ENCODE measurements around the gene PUS3. TPM values are rescaled to one million over a fixed set of nuclear protein-coding genes. Genes with fewer than 3 reads are reported as not detected.
"Not testable (repeated sequence)": the region's sequence is repeated elsewhere in the genome, so short reads cannot be mapped to it uniquely, and the experiment has no call there.

PUS3 gene
- total RNA-seq, 1 donor, result 5.1 TPM

DNA sequence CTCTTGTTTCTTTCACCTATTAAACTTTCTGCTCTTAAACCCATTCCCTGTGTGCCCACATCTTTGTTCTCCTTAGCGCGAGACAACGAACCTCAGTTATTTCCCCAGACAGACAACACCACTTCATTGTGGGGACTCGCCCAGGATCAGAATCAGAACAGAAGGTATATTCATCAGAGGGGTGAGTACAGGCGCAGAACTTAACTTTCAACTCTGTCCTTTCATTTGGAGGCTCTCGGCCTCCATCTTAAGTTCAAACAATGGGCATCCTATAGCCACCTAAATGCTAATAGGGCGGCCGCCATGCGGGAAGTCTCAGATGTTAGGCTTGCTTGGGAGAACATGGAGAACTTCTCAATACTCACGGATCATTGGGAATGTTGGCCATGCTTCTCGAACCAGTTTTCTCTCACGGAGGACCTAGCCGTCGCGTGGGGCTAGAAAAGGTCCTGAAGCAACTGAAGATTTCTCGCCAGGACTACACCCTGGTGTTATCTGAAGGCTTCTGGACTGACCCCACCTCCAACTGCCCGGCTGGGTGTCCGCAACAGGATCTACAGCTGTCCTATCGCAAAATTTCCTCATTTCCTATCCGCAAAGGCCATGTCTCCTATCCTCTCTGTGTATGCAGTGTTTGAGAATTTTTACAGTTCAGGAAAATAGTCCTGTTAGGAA is 29.0 kb downstream of the PUS3 start:
- DNase-seq (ENCODE audit: low read depth in 2 of 3, low spot score in 2 of 3), result no peak

DNA sequence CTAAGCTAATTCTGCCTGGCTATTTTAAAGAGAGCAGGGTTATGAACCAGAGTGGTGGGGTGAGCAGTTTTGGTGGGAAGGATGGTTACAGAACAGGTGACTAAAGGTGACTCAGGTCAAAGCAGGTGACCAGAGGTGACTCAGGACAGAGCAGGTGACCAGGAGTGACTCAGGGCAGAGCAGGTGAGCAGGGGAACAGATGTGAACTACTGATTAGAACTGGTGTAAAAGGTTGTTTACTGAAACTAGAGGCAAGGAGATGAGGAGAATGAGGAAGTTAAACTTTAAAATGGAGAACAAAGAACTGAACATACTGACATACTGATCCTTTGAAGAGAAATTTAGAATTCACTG is 30.9 kb downstream of the PUS3 start:
- DNase-seq (ENCODE audit: low read depth in 2 of 3, low spot score in 2 of 3), result peak in 1 of 3 donors; percentile 3

DNA sequence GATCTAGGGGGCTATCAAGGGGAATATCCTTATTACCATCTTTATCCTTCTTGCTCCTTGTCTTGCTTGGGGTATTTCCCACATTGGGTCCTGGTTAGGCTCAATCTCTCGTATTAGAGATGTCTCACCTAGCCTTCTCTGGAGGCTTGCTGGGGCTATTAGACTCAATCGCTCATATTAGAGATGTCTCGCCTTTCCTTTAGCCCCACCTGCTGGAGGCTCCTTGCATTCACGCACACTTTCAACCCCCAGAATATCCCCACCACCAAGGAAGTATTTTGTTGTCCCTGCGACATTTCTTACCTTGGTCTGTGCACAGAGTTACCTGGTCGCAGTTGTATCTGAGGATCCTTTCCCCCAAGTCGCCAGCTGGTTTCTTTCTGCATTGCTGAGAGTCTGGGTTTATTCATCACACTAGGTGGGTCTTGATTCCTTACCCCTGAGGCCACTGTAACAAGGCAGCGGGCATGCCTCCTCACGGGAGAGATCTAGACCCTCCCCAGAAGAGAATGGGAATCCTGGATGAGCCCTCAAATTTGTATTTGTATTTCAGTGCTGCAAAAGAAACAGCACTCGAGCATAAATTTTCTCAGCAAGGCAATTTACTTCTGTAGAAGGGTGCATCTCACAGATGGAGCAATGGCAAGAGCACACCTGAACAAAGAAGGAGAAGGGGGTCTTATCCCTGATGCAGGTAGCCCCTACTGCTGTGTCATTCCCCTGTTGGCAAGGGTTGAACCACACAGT is 31.4 kb downstream of the PUS3 start:
- DNase-seq (ENCODE audit: low read depth in 2 of 3, low spot score in 2 of 3), result peak in 2 of 3 donors; percentile 3 to 14

DNA sequence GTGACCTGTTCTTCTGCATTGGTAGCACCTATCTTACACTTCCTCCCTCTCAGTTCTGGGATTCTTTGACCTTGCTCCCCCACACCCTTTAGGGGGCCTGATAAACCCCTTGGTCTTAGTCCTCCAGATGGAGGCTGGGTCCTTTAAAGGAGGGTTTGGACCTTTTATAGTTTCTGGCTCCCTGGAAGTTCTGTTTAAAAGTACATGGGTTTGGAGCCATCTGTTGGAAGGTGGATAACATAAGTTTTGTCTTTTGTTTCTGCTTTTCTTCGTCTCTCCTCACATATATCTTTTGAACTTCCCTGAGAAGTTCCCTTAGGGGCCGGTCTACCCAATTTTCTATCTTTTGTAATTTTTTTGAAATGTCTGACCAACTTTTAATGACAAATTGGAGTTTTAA is 33.5 kb downstream of the PUS3 start:
- no peak for DNase-seq (ENCODE audit: low read depth in 2 of 3, low spot score in 2 of 3)

DNA sequence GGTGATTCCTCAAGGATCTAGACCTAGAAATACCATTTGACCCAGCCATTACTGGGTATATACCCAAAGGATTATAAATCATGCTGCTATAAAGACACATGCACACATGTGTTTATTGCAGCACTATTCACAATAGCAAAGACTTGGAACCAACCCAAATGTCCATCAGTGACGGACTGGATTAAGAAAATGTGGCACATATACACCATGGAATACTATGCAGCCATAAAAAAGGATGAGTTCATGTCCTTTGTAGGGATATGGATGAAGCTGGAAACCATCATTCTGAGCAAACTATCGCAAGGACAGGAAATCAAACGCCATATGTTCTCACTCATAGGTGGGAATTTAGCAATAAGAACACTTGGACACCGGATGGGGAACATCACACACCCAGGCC is 37.7 kb downstream of the PUS3 start:
- DNase-seq (ENCODE audit: low read depth in 2 of 3, low spot score in 2 of 3), result not testable (repeated sequence)

DNA sequence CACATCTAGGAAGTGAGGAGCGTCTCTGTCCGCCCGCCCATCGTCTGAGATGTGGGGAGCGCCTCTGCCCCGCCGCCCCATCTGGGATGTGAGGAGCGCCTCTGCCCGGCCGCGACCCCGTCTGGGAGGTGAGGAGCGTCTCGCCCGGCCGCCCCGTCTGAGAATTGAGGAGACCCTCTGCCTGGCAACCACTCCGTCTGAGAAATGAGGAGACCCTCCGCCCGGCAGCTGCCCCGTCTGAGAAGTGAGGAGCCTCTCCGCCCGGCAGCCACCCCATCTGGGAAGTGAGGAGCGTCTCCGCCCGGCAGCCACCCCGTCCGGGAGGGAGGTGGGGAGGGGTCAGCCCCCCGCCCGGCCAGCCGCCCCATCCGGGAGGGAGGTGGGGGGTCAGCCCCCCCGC is 40.2 kb downstream of the PUS3 start:
- not testable (repeated sequence) for DNase-seq (ENCODE audit: low read depth in 2 of 3, low spot score in 2 of 3)

DNA sequence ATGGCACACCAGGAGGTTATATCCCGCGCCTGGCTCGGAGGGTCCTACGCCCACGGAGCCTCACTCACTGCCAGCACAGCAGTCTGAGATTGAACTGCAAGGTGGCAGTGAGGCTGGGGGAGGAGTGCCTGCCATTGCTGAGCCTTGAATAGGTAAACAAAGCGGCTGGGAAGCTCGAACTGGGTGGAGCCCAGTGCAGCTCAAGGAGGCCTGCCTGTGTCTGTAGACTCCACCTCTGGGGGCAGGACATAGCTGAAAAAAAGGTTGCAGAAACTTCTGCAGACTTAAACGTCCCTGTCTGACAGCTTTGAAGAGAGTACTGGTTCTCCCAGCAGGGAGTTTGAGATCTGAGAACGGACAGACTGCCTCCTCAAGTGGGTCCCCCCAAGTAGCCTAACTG is 45.3 kb downstream of the PUS3 start:
- DNase-seq (ENCODE audit: low read depth in 2 of 3, low spot score in 2 of 3), result not testable (repeated sequence)

DNA sequence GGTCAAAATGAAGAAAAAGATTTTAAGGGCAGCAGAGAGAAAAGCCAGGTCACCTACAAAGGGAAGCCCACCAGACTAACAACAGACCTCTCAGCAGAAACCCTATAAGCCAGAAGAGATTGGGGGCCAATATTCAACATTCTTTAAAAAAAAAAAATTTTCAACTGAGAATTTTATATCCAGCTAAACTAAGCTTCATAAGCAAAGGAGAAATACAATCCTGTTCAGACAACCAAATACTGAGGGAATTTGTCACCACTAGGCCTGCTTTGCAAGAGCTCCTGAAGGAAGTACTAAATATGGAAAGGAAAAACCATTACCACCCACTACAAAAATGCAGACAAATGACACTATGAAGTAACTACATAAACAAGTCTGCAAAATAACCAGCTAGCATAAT is 56.8 kb downstream of the PUS3 start:
- no peak for DNase-seq (ENCODE audit: low read depth in 2 of 3, low spot score in 2 of 3)

Other genes with a start within 250 kb of the PUS3 start
- not detected for gene ACRV1, start 222.4 kb downstream of the PUS3 start, total RNA-seq
- gene PATE1, start 156.9 kb downstream of the PUS3 start, total RNA-seq, result not detected
- not detected for gene PATE2, start 124.4 kb downstream of the PUS3 start, total RNA-seq
- gene PATE3, start 115.1 kb downstream of the PUS3 start, total RNA-seq, result not detected
- gene PATE4, start 69.9 kb downstream of the PUS3 start, total RNA-seq, result not detected
- 1.1 TPM for gene HYLS1, start 15.5 kb downstream of the PUS3 start, total RNA-seq
- gene DDX25, start 1.3 kb upstream of the PUS3 start, total RNA-seq, result 0.54 TPM
- not detected for gene VSIG10L2, start 42.8 kb upstream of the PUS3 start, total RNA-seq
- 0.27 TPM for gene CDON, start 159.7 kb upstream of the PUS3 start, total RNA-seq